NCI-H187 (cell line): Measurements from ENCODE around the gene TEX22.

Experiments
- DNase-seq, 2 experiments: peaks; one replicate each; lab custom pipeline; 2025; lab: John Stamatoyannopoulos, UW

TEX22 gene

GRCh38 chr14:105420974-105421674 lies 22.8 kb downstream of the TEX22 start:
- no peak for DNase-seq

GRCh38 chr14:105421723-105422615 lies 23.6 kb downstream of the TEX22 start:
- no peak for DNase-seq

DNA sequence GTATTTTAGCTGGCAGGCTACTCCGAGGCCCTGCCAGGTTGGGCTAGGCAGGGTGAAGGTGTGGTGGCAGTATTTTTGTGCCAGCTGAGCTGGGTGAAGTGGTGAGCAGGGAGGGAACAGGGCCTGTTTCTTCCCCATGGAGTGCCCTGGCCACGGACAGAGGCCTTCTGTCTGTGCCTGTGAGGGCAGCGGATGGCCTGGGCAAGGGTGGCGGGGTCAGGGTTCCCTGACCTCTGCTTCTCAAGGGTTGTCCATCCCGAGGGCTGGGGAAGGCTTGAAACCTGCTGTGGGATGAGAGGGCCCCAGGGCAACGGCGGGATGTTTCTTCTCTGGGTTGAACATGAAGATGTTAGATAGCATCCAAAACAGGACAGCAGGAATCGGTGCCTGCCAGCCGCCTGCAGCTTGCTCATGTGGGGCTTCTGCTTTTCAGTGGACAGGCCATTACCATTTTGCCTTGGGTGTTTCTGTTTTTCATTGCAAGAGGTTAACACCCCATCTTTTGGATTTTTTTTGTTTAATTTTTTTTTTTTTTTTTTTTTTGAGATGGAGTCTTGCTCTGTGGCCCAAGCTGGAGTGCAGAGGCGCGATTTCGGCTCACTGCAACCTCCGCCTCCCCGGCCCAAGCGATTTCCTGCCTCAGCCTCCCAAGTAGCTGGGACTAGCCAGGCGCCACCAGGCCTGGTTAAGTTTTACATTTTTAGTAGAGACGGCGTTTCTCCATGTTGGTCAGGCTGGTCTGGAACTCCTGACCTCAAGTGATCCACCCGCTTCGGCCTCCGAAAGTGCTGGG lies 24.6 kb downstream of the TEX22 start:
- DNase-seq: no peak

- DNase-seq: no peak
These were observed 25.3 kb downstream of the TEX22 start for GRCh38 chr14:105423488-105424195.

DNA sequence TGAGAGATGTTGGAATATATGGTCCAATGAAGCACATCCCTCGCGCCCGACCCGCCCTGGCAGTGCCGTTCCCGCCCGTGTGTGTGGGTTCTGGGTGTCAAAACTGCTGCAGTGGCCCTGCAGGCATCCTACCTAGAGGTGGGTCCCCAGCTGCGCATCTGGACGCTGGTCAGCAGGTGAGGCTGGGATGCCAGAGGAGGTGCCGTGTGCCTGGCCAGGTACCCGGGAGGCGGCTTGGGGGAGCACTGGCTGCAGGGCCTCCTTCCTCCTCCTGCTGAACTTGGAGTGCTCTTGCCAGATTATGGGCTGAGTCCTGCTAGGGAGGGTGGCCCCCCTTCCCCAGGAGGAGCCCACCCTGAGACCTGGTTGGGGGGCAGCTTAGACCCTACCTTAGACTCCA lies 26.5 kb downstream of the TEX22 start:
- no peak for DNase-seq

- DNase-seq: no peak
These were observed 27.5 kb downstream of the TEX22 start for GRCh38 chr14:105425823-105426247.

- no peak for DNase-seq
These were observed 28.2 kb downstream of the TEX22 start for GRCh38 chr14:105426416-105427130.

- DNase-seq: no peak
These were observed 29.1 kb downstream of the TEX22 start for GRCh38 chr14:105427412-105427811.

DNA sequence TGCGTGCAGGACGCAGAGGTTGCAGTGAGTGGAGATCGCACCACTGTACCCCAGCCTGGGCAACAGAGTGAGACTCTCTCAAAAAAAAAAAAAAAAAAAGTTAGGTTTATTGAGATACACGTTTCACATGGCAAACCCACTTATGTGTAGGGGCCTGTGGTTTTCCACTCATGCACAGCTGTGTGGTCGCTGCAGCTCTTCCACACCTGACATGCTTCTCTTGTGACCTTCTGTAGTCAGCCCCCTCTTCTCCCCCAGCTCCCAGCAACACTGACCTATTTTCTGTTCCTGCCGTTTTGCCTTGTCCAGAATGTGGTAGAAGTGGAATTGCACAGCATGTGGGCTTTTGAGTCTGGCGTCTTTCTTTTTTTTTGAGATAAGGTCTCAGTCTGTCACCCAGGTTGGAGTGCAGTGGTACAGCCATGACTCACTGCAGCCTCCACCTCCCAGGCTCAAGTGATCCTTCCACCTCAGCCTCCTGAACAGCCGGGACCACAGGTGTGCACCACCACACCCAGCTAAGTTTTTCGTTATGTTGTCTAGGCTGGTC lies 29.7 kb downstream of the TEX22 start:
- DNase-seq: no peak

- no peak for DNase-seq
These were observed 31.7 kb downstream of the TEX22 start for GRCh38 chr14:105430042-105430441.

GRCh38 chr14:105430565-105430964 lies 32.2 kb downstream of the TEX22 start:
- DNase-seq: no peak

- no peak for DNase-seq
These were observed 32.9 kb downstream of the TEX22 start for GRCh38 chr14:105431256-105431655.

- DNase-seq: no peak
These were observed 34.3 kb downstream of the TEX22 start for GRCh38 chr14:105432657-105433056.

DNA sequence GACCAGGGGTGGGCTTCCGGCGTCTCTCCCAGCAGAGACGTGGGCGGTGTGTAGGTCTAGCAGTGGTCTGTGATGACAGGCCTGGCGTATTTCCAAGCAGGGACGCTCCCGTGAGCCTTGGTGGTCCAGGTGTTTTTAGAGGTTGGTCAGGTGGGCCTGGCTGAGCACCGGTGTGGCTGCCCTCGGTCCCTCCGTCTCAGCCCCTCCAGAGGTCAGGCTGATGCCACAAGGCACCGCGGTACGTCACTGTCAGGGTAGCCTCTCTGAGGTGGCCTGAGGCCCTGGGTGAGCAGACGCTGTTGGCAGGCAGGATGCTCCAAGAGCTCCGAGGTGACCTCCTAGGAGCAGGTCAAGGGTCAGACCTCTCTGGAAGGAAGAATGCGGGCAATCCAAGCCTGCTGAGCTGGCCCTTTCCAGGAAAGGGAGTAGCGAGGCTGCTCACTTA lies 34.8 kb downstream of the TEX22 start:
- no peak for DNase-seq

DNA sequence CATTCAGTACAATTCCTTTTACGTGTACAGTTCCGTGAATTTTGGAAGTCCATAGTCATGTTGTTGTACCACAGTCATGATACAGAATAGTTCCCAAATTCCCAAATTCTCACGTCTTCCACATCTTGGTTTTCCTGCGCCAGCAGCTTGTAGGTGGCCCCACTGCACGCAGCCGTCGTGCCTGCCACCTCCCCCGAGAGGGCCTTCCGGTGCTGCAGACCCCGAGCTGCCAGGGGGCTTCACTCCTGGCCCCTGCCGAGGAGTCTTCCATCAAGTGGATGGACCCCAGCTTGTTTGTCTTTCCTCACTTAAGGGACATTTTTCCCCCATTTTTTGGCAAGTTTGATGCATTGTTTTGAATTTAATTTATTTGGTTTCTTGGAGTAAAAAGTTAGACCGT lies 38.1 kb downstream of the TEX22 start:
- DNase-seq: no peak

GRCh38 chr14:105436891-105437722 lies 38.8 kb downstream of the TEX22 start:
- DNase-seq: peak; percentile 56 to 75

DNA sequence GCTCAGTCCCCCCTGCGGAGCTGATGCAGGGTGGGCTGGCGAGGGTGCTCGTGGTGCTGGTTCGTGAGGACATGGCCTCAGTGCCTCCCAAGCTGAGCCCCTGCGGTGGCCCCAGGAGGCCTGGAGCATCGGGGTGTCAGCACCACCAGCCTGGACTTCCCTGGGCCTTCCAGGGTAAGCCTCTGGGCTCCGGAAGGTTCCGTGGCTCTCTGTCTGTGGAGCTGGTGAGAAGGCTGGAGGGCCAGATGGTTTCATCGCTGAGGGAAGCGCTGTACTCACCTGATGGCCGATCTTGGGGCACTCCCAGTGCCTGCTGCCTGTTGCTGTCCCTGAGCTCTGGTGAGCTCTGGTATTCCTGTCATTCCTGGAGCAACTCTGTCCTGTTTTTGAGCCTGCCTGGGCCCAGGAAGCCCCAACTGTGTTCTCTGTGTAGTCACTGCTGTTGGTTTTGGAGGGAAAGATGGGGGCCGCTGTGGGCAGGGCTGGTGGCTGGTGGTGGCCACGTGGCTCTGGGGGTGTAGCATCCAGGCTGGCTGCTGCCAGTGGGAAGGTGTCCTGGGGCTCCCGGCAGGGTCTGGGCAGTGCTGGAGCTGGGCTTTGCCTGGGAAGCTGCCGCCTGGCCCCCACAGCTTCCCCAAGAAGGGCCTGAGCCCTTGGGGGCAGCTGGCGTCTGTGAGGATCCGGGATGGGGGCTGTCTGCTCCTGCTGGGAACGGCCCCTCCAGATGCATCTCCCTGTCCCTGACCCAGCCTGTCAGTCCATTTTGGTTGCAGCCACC lies 39.6 kb downstream of the TEX22 start:
- DNase-seq: no peak

GRCh38 chr14:105439179-105439578 lies 40.8 kb downstream of the TEX22 start:
- no peak for DNase-seq
